A673 (cell line): ENCODE data around the gene AKR1C1. TPM values are rescaled to one million over a fixed set of nuclear protein-coding genes. Genes with fewer than 3 reads are reported as not detected.
"Not testable (repeated sequence)": the region's sequence is repeated elsewhere in the genome, so short reads cannot be mapped to it uniquely, and the experiment has no call there.

ENCODE experiments used
- BruUV-seq: library from RNA; stranded (reverse); fragments of 400-500 nt; replicated peaks from 2 replicates; lab custom pipeline; 2021; lab: Mats Ljungman, UMichigan
- CTCF ChIA-PET: fragments of 300-600 bp; sonication (Branson Sonifier 250); formaldehyde crosslinking; loops from one replicate; lab custom pipeline; 2022; ENCODE audit warnings: antibody characterized with exemption; lab: Charles Lee
- POLR2A ChIA-PET: fragments of 300-600 bp; sonication (Branson Sonifier 250); formaldehyde crosslinking; loops from one replicate; lab custom pipeline; 2022; ENCODE audit warnings: antibody characterized with exemption; ENCODE audit not compliant: low non-redundant PET; lab: Charles Lee
- DNase-seq: peaks from one replicate; pipeline ENCODE4 v3.0.0-alpha.2; 2015; ENCODE audit warnings: low spot score
- H3K27ac ChIP-seq: fragments of 200-600 bp; sonication (generic); 2 replicates; pipeline ENCODE4 v1.5.1; 2016; ENCODE audit warnings: mixed run types, low read depth, mild to moderate bottlenecking, mixed read lengths, antibody characterized with exemption, low read length; ENCODE audit not compliant: poor library complexity, severe bottlenecking
- H3K27me3 ChIP-seq: fragments of 200-600 bp; sonication (generic); replicated peaks from 2 replicates; pipeline ENCODE4 v1.6.1; 2017; ENCODE audit warnings: mixed run types, low read depth, mild to moderate bottlenecking, mixed read lengths, antibody characterized with exemption, low read length; ENCODE audit not compliant: insufficient read depth, poor library complexity
- H3K36me3 ChIP-seq: fragments of 200-600 bp; sonication (generic); 2 replicates; pipeline ENCODE4 v1.6.1; 2016; ENCODE audit warnings: mixed run types, mild to moderate bottlenecking, mixed read lengths, antibody characterized with exemption, low read length; ENCODE audit not compliant: insufficient read depth, poor library complexity, severe bottlenecking
- H3K4me1 ChIP-seq: fragments of 200-600 bp; sonication (generic); 2 replicates; pipeline ENCODE4 v1.6.1; 2017; ENCODE audit warnings: mixed run types, mild to moderate bottlenecking, mixed read lengths, antibody characterized with exemption, low read length; ENCODE audit not compliant: insufficient read depth, poor library complexity, severe bottlenecking
- H3K4me3 ChIP-seq: fragments of 200-600 bp; sonication (generic); 2 replicates; pipeline ENCODE4 v1.5.1; 2016; ENCODE audit warnings: low read depth, mixed run types, mild to moderate bottlenecking, mixed read lengths, low read length; ENCODE audit not compliant: poor library complexity, severe bottlenecking
- H3K9me3 ChIP-seq: fragments of 200-600 bp; sonication (generic); 2 replicates; pipeline ENCODE4 v1.6.1; 2016; ENCODE audit warnings: mixed run types, low read depth, mild to moderate bottlenecking, mixed read lengths, antibody characterized with exemption, low read length; ENCODE audit not compliant: poor library complexity, severe bottlenecking
- CTCF ChIP-seq: fragments of 300-800, 200-600 bp; sonication (generic); conservative IDR thresholded peaks from 2 replicates; pipeline ENCODE4 v1.5.1; 2017; ENCODE audit warnings: low read depth, mild to moderate bottlenecking, antibody characterized with exemption, low read length, moderate library complexity, mixed read lengths
- EZH2 ChIP-seq: fragments of 200-600 bp; sonication (generic); IDR thresholded peaks from 2 replicates; pipeline ENCODE4 v1.6.1; 2017; ENCODE audit warnings: borderline replicate concordance, low read depth, mild to moderate bottlenecking, mixed read lengths, antibody characterized with exemption, low read length; ENCODE audit not compliant: poor library complexity, severe bottlenecking
- intact Hi-C: fragments of 100-400 bp; cut with micrococcal nuclease; formaldehyde crosslinking; loops from one replicate; pipeline ENCODE4 v1.10.0; 2022; ENCODE audit not compliant: unreplicated experiment
- total RNA-seq: library from RNA; stranded (reverse); gene quantifications from 2 replicates; pipeline ENCODE4 v1.2.3, GENCODE V29; 2021

Gene AKR1C1
- total RNA-seq, 1 experiment from 2014 or later, result 9.8 TPM

DNA sequence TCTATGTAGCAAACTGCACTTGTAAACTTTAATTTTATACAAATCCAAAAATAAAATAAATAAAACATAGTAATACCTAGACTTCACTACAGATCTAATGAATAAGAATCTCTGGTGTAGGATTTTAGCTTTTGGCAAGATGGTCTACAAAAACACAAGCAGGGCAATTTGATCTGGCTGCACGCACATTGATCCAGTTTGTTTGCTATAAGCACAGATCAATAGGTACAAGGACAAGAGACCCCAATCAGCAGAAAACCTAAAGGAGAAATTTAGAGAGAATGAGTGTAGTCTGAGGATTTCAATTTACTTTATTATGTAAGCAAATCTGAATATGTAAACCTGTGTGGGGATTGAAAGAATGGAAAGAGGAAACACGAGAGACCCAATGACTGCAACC, 48.2 kb downstream of the AKR1C1 start:
- peaks cover 11% of the 10 kb centered on the region for H3K4me1 ChIP-seq
- intact Hi-C loops, H3K9me3 ChIP-seq, H3K27me3 ChIP-seq, BruUV-seq, DNase-seq, H3K4me3 ChIP-seq, H3K36me3 ChIP-seq, H3K27ac ChIP-seq, POLR2A ChIA-PET, CTCF ChIA-PET: not testable (repeated sequence)

- no peak overlapping the region for H3K27ac ChIP-seq
- H3K4me1 ChIP-seq, result peaks cover 13% of the 10 kb centered on the region
- CTCF ChIA-PET, result no interaction called here
- no peaks in the 10 kb centered on the region for H3K9me3 ChIP-seq
- intact Hi-C loops, result no loop called here
- no peak for DNase-seq
- no peaks in the 10 kb centered on the region for H3K36me3 ChIP-seq
- no peak for TF ChIP-seq EZH2
- no peak for TF ChIP-seq CTCF
- POLR2A ChIA-PET, result no interaction called here
- BruUV-seq, result no TSS peak
- H3K27me3 ChIP-seq, result no peaks in the 10 kb centered on the region
- no peak overlapping the region for H3K4me3 ChIP-seq
Measured at GRCh38 chr10:5012595-5012994, 49.4 kb downstream of the AKR1C1 start.

DNA sequence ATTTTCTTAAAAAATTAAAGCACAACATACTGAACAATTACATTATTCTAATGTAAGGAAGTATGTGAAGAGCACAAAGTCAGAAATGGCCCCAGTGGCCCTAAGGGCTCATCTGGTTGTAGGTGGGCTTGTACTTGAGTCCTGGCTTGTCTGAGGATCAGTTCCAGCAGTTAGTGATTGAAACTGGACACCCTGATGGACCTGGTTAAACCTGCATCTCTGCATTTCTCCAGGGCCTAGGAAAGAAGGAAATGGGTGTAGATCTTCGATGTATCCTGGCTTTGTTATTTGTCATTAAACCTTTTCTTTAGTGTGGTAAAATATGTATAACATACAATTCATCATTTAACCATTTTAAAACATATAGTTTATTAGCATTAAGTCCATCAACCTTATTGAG, 50.2 kb downstream of the AKR1C1 start:
- POLR2A ChIA-PET, result no interaction called here
- CTCF ChIA-PET, result no interaction called here
- Histone ChIP-seq H3K27ac (no peak overlapping the region), H3K4me3 (no peak overlapping the region), H3K4me1 (peaks cover 20% of the 10 kb centered on the region), H3K27me3 (no peaks in the 10 kb centered on the region), H3K36me3 (no peaks in the 10 kb centered on the region), H3K9me3 (no peaks in the 10 kb centered on the region)
- BruUV-seq, result no TSS peak
- TF ChIP-seq CTCF (no peak), EZH2 (no peak)
- intact Hi-C loops, result no loop called here
- DNase-seq, result no peak

- H3K27ac ChIP-seq, H3K36me3 ChIP-seq, DNase-seq, H3K27me3 ChIP-seq, intact Hi-C loops, H3K4me3 ChIP-seq, BruUV-seq, CTCF ChIA-PET, POLR2A ChIA-PET, H3K9me3 ChIP-seq: not testable (repeated sequence)
- H3K4me1 ChIP-seq, result peaks cover 29% of the 10 kb centered on the region
Measured at GRCh38 chr10:5014200-5014910, 51.1 kb downstream of the AKR1C1 start.
